Spleen (tissue), 7 donors: ENCODE data around the gene TMEM214.

Experiments
- POLR2A ChIP-seq, 3 donors: fragments of 450-650 bp; IDR thresholded peaks; one replicate each; pipeline ENCODE4 v1.5.1; 2017; ENCODE audit warnings: antibody characterized with exemption in 3 of 3, mild to moderate bottlenecking in 1 of 3
- POLR2AphosphoS5 ChIP-seq, 3 donors: sonication (generic); formaldehyde crosslinking; IDR thresholded peaks; one replicate each; pipeline ENCODE4 v1.5.1; 2017; ENCODE audit warnings: antibody characterized with exemption in 3 of 3
- TF ChIP-seq, protein P1 (sequence below), 11 experiments: fragments of 200-600 bp in 7 of 11; fragments of 450-650 bp in 4 of 11; sonication (generic) in 4 of 11; IDR thresholded peaks in 8 of 11; conservative IDR thresholded peaks in 3 of 11; 1 replicate in 7 of 11; 2 replicates in 4 of 11; pipeline versions ENCODE4 v1.4.0 to v1.8.0; 2016 to 2021; ENCODE audit warnings: antibody characterized with exemption in 11 of 11, inconsistent platforms in 4 of 11, mild to moderate bottlenecking in 1 of 11
- donor health status: DM: no; HTN: no; CAD: no; lungs with moderate emphysema.
- donor health status: DM: no; HTN: no; CAD: no.
- donor health status: DM: no; HTN: no; CAD: no.

DNA sequence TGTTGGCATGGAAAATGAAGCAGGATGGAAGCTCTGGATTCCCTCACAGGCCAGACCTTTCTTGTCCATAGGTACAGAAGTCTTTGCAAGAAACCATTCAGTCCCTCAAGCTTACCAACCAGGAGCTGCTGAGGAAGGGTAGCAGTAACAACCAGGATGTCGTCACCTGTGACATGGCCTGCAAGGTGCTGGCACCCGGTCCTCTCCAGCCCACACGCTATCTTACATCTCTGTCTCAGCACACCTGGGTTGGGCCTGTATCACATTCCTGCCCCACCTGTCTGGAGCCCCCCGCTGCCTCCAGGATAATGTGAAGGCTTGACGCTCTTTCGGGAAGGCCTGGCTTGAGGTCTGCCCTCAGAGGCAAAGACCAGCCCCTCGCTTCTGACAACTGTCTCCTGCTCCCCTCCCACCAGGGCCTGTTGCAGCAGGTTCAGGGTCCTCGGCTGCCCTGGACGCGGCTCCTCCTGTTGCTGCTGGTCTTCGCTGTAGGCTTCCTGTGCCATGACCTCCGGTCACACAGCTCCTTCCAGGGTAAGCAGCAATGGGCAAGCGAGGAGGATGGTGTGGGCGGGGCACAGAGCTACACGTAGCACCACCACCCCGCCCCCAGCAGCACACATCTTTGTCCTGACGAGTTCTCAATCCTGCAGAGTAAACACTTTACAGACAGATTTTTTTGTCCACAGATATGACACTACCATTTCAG lies 6.0 kb downstream of the TMEM214 start:
- TF ChIP-seq, protein P1, sequence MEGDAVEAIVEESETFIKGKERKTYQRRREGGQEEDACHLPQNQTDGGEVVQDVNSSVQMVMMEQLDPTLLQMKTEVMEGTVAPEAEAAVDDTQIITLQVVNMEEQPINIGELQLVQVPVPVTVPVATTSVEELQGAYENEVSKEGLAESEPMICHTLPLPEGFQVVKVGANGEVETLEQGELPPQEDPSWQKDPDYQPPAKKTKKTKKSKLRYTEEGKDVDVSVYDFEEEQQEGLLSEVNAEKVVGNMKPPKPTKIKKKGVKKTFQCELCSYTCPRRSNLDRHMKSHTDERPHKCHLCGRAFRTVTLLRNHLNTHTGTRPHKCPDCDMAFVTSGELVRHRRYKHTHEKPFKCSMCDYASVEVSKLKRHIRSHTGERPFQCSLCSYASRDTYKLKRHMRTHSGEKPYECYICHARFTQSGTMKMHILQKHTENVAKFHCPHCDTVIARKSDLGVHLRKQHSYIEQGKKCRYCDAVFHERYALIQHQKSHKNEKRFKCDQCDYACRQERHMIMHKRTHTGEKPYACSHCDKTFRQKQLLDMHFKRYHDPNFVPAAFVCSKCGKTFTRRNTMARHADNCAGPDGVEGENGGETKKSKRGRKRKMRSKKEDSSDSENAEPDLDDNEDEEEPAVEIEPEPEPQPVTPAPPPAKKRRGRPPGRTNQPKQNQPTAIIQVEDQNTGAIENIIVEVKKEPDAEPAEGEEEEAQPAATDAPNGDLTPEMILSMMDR (IDR thresholded peaks at IDR 0.05 in 8 of 11, conservative IDR thresholded peaks at IDR 0.05 in 3 of 11) = no peak
- TF ChIP-seq POLR2A (IDR thresholded peaks at IDR 0.05) = no peak
- peak in 1 of 3 donors; percentile 37 for TF ChIP-seq POLR2AphosphoS5 (IDR thresholded peaks at IDR 0.05)
